ENCODE results near the gene CHRNG.

The CHRNG gene

GRCh38 chr2:232493701-232494474 lies 45.6 kb upstream of the CHRNG start:
- Histone ChIP-seq H3K4me3 (ENCODE audit: low read length) (no peak overlapping the region), H2BK120ac (ENCODE audit: low read depth, low read length) (no peak overlapping the region), H3K4me1 (ENCODE audit: control insufficient read depth, low read depth, low read length) (no peaks in the 10 kb centered on the region), H3K18ac (ENCODE audit: low read length) (no peak overlapping the region), H3K27ac (ENCODE audit: low read depth, low read length) (no peak overlapping the region), H3K79me2 (ENCODE audit: control insufficient read depth, insufficient read depth, low read length) (no peaks in the 10 kb centered on the region), H3K4me2 (ENCODE audit: low read length) (no peak overlapping the region), H2BK15ac (replicated peaks; ENCODE audit: low read depth) (no peak overlapping the region), H4K8ac (ENCODE audit: low read depth, low read length) (no peak overlapping the region), H3K9ac (ENCODE audit: low read length) (no peak overlapping the region), H3K27me3 (ENCODE audit: insufficient read depth, low read length, poor library complexity) (no peaks in the 10 kb centered on the region), H3K56ac (ENCODE audit: low read length) (no peak overlapping the region), H3K4ac (ENCODE audit: low read depth, low read length) (no peak overlapping the region), H3K36me3 (ENCODE audit: control insufficient read depth, insufficient read depth, low read length) (no peaks in the 10 kb centered on the region), H2BK5ac (ENCODE audit: low read length) (no peak overlapping the region), H3K23ac (ENCODE audit: low read length) (no peak overlapping the region), H4K5ac (ENCODE audit: low read length) (no peak overlapping the region), H2AK5ac (ENCODE audit: low read length) (no peak overlapping the region), H3K79me1 (ENCODE audit: low read length) (no peaks in the 10 kb centered on the region)
- DNase-seq = no peak
- no CpG with 5 or more reads among the region's 10 CpGs for WGBS (ENCODE audit: extremely low coverage, insufficient coverage, low lambda C conversion rate)

GRCh38 chr2:232494542-232494941 lies 45.0 kb upstream of the CHRNG start:
- Histone ChIP-seq H3K56ac (ENCODE audit: low read length) (no peak overlapping the region), H3K4ac (ENCODE audit: low read depth, low read length) (no peak overlapping the region), H3K18ac (ENCODE audit: low read length) (no peak overlapping the region), H3K79me2 (ENCODE audit: control insufficient read depth, insufficient read depth, low read length) (no peaks in the 10 kb centered on the region), H3K36me3 (ENCODE audit: control insufficient read depth, insufficient read depth, low read length) (no peaks in the 10 kb centered on the region), H2BK5ac (ENCODE audit: low read length) (no peak overlapping the region), H3K4me1 (ENCODE audit: control insufficient read depth, low read depth, low read length) (no peaks in the 10 kb centered on the region), H2BK120ac (ENCODE audit: low read depth, low read length) (no peak overlapping the region), H3K4me2 (ENCODE audit: low read length) (no peak overlapping the region), H3K27ac (ENCODE audit: low read depth, low read length) (no peak overlapping the region), H3K4me3 (ENCODE audit: low read length) (no peak overlapping the region), H3K23ac (ENCODE audit: low read length) (no peak overlapping the region), H2BK15ac (replicated peaks; ENCODE audit: low read depth) (no peak overlapping the region), H4K5ac (ENCODE audit: low read length) (no peak overlapping the region), H3K9ac (ENCODE audit: low read length) (no peak overlapping the region), H2AK5ac (ENCODE audit: low read length) (no peak overlapping the region), H3K79me1 (ENCODE audit: low read length) (no peaks in the 10 kb centered on the region), H4K8ac (ENCODE audit: low read depth, low read length) (no peak overlapping the region), H3K27me3 (ENCODE audit: insufficient read depth, low read length, poor library complexity) (no peaks in the 10 kb centered on the region)
- no peak for DNase-seq
- no CpG with 5 or more reads among the region's 5 CpGs for WGBS (ENCODE audit: extremely low coverage, insufficient coverage, low lambda C conversion rate)

DNA sequence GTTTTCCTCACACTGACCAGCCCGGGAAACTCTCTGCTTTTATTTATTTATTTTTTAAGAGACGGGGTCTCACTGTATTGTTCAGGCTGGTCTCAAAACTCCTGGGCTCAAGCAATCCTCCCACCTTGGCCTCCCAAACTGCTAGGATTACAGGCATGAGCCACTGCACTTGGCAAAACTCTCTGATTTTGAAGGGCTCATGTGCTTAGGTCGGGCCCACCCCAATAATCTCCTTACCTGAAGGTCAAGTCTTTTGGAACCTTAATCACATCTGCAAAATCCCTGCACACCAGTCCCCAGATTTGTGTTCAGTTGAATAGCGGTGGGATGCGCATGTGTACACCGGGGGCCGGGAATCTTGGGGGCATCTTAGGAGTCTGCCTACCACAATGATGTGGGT lies 44.2 kb upstream of the CHRNG start:
- no CpG with 5 or more reads among the region's 7 CpGs for WGBS (ENCODE audit: extremely low coverage, insufficient coverage, low lambda C conversion rate)
- Histone ChIP-seq H2BK5ac (ENCODE audit: low read length) (no peak overlapping the region), H3K56ac (ENCODE audit: low read length) (no peak overlapping the region), H3K27me3 (ENCODE audit: insufficient read depth, low read length, poor library complexity) (no peaks in the 10 kb centered on the region), H3K36me3 (ENCODE audit: control insufficient read depth, insufficient read depth, low read length) (no peaks in the 10 kb centered on the region), H4K8ac (ENCODE audit: low read depth, low read length) (no peak overlapping the region), H3K9ac (ENCODE audit: low read length) (no peak overlapping the region), H2AK5ac (ENCODE audit: low read length) (no peak overlapping the region), H3K79me2 (ENCODE audit: control insufficient read depth, insufficient read depth, low read length) (no peaks in the 10 kb centered on the region), H3K4me2 (ENCODE audit: low read length) (no peak overlapping the region), H3K4me3 (ENCODE audit: low read length) (no peak overlapping the region), H2BK15ac (replicated peaks; ENCODE audit: low read depth) (no peak overlapping the region), H3K27ac (ENCODE audit: low read depth, low read length) (no peak overlapping the region), H3K23ac (ENCODE audit: low read length) (no peak overlapping the region), H4K5ac (ENCODE audit: low read length) (no peak overlapping the region), H3K79me1 (ENCODE audit: low read length) (no peaks in the 10 kb centered on the region), H3K4ac (ENCODE audit: low read depth, low read length) (no peak overlapping the region), H3K4me1 (ENCODE audit: control insufficient read depth, low read depth, low read length) (no peaks in the 10 kb centered on the region), H3K18ac (ENCODE audit: low read length) (no peak overlapping the region), H2BK120ac (ENCODE audit: low read depth, low read length) (no peak overlapping the region)
- DNase-seq = no peak

DNA sequence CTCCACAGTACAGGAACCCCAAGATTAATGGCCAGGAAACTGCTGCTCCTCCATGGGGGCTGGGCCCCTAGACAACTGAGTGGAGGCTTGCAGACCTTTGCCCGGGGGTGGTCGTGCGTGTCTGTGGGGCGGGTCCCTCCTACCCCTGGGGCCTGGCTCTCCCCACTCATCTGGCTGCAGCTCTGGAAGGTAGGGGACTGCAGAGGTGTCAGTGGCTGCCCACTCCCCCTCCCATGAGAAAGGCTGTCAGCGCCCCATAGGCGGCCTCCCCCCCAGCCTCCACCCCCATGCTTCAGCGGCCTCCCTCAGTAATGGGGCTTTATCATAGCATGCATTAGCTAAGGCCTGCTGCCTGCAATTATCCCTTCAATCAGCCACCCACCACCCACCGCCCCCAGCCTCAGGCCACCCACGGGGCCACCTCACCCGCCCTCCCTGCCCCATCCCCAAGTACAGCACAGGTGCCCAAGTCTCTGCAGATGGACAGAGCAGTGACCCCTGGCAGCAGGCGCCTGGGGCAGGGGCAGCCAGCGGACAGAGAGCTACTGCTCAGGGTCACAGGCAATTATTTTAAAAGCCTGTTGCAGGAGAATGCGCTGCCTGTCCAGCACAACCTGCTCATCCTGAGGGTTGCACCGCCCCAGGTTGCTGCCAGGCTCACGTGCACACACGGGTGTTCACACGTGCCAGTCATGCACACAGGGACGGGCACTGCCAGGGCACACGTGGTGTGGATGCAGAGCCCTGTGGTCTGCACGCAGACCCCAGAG lies 42.8 kb upstream of the CHRNG start:
- no peak for DNase-seq
- no peaks in the 10 kb centered on the region for H3K4me1 ChIP-seq (ENCODE audit: control insufficient read depth, low read depth, low read length)
- H3K18ac ChIP-seq (ENCODE audit: low read length) = no peak overlapping the region
- no peak overlapping the region for H3K9ac ChIP-seq (ENCODE audit: low read length)
- no peak overlapping the region for H2BK15ac ChIP-seq (replicated peaks; ENCODE audit: low read depth)
- H3K23ac ChIP-seq (ENCODE audit: low read length) = no peak overlapping the region
- no peaks in the 10 kb centered on the region for H3K36me3 ChIP-seq (ENCODE audit: control insufficient read depth, insufficient read depth, low read length)
- H3K4me3 ChIP-seq (ENCODE audit: low read length) = no peak overlapping the region
- no CpG with 5 or more reads among the region's 20 CpGs for WGBS (ENCODE audit: extremely low coverage, insufficient coverage, low lambda C conversion rate)
- no peak overlapping the region for H2BK5ac ChIP-seq (ENCODE audit: low read length)
- H3K79me1 ChIP-seq (ENCODE audit: low read length) = no peaks in the 10 kb centered on the region
- no peak overlapping the region for H3K4ac ChIP-seq (ENCODE audit: low read depth, low read length)
- no peak overlapping the region for H3K56ac ChIP-seq (ENCODE audit: low read length)
- no peaks in the 10 kb centered on the region for H3K79me2 ChIP-seq (ENCODE audit: control insufficient read depth, insufficient read depth, low read length)
- no peak overlapping the region for H3K27ac ChIP-seq (ENCODE audit: low read depth, low read length)
- H4K5ac ChIP-seq (ENCODE audit: low read length) = no peak overlapping the region
- H4K8ac ChIP-seq (ENCODE audit: low read depth, low read length) = no peak overlapping the region
- no peaks in the 10 kb centered on the region for H3K27me3 ChIP-seq (ENCODE audit: insufficient read depth, low read length, poor library complexity)
- no peak overlapping the region for H2AK5ac ChIP-seq (ENCODE audit: low read length)
- H2BK120ac ChIP-seq (ENCODE audit: low read depth, low read length) = no peak overlapping the region
- no peak overlapping the region for H3K4me2 ChIP-seq (ENCODE audit: low read length)

DNA sequence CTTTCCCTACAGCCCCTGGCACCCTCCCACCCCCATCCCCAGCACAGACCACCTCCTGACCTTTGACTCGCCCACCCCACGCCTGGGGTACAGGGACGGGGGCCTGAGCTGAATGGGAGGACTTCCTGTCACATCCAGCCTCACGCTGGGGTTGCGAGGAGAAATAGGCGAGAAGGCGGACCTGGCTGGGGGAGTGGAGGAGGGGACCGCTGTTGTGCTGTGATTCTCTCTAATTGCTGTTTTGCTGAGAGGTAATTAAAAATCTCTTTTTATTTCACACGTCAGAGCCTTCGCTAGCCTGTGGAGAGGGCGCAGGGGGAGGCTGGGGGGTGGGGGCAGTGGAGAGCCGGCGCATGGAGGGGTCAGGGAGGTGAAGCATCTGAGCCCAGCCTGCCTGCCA lies 42.1 kb upstream of the CHRNG start:
- Histone ChIP-seq H3K4ac (ENCODE audit: low read depth, low read length) (no peak overlapping the region), H3K79me2 (ENCODE audit: control insufficient read depth, insufficient read depth, low read length) (no peaks in the 10 kb centered on the region), H3K27ac (ENCODE audit: low read depth, low read length) (no peak overlapping the region), H2BK120ac (ENCODE audit: low read depth, low read length) (no peak overlapping the region), H4K8ac (ENCODE audit: low read depth, low read length) (no peak overlapping the region), H4K5ac (ENCODE audit: low read length) (no peak overlapping the region), H2BK15ac (replicated peaks; ENCODE audit: low read depth) (no peak overlapping the region), H3K56ac (ENCODE audit: low read length) (no peak overlapping the region), H3K36me3 (ENCODE audit: control insufficient read depth, insufficient read depth, low read length) (no peaks in the 10 kb centered on the region), H3K18ac (ENCODE audit: low read length) (no peak overlapping the region), H3K9ac (ENCODE audit: low read length) (no peak overlapping the region), H3K23ac (ENCODE audit: low read length) (no peak overlapping the region), H3K27me3 (ENCODE audit: insufficient read depth, low read length, poor library complexity) (no peaks in the 10 kb centered on the region), H2BK5ac (ENCODE audit: low read length) (no peak overlapping the region), H3K4me1 (ENCODE audit: control insufficient read depth, low read depth, low read length) (no peaks in the 10 kb centered on the region), H3K79me1 (ENCODE audit: low read length) (no peaks in the 10 kb centered on the region), H2AK5ac (ENCODE audit: low read length) (no peak overlapping the region), H3K4me2 (ENCODE audit: low read length) (no peak overlapping the region), H3K4me3 (ENCODE audit: low read length) (no peak overlapping the region)
- DNase-seq = no peak
- no CpG with 5 or more reads among the region's 13 CpGs for WGBS (ENCODE audit: extremely low coverage, insufficient coverage, low lambda C conversion rate)
